ENCODE measurements around the gene SMIM35.
A peak's percentile ranks its signal among the peaks of the same experiment; 100 is the strongest.
"Not testable (repeated sequence)": the region's sequence is repeated elsewhere in the genome, so short reads cannot be mapped to it uniquely, and the experiment has no call there.

The SMIM35 gene

GRCh38 chr11:118082880-118083552, 3.7 kb downstream of the SMIM35 start:
- DNase-seq = no peak

DNA sequence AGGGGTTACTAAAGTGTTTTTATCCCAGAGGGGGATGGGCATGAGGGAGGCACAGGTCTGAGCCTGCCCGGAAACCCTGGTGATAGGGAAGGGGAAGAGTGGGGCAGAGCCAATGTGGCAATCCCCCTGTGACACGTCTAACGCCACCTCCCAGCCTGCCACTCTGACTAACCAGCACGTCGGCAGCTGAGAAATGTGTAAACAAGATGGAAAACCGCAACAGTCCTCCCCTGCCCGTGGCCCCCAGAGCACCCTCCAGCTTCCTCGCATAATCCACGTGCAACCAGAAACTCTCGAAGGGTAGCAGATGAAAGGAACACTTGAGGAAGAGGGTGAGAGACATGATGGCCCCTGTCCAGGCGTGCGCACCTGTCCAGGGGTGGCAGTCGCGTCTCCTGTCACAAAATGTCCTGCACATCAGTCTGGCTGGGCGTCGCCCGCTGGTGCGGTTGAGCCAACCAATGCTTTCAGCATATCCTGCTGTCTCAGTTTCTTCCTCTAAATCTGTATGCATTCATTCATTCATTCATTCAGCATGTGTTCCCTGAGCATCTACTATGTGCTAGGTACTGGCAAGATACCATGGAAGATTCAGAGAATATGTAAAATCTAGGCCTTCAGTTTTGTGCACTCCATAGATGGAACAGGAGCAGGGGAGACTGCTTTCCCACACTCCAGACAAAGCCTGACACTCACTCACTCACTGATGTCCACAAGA, 5.4 kb downstream of the SMIM35 start:
- no peak for DNase-seq

- no peak for DNase-seq
Measured at GRCh38 chr11:118080296-118080695, 6.5 kb downstream of the SMIM35 start.

GRCh38 chr11:118079491-118079890, 7.3 kb downstream of the SMIM35 start:
- no peak for DNase-seq

- DNase-seq = no peak
Measured at GRCh38 chr11:118078911-118079411, 7.8 kb downstream of the SMIM35 start.

DNA sequence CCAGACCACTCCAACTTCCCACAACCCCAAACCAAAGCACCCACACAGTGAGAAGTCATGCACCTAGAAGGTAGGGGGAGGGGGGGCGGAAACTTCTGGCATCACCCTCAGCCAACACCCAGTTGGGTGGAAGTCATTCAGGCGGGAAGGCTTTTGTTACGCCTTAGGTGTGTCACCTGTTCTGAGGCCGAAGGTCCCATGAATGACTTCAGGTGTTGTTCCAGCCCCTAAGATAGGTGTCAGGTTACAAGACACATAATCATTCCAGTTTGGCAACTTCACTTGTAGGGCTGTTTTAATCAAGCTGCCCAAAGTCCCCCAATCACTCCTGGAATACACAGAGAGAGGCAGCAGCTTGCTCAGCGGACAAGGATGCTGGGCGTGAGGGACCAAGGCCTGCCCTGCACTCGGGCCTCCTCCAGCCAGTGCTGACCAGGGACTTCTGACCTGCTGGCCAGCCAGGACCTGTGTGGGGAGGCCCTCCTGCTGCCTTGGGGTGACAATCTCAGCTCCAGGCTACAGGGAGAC, 9.9 kb downstream of the SMIM35 start, which contains the start of gene TMPRSS4:
TSS of gene TMPRSS4 (plus strand) at position 325 of the 528 bp plus-strand sequence. CDS start 225 bp downstream, outside the sequence.
- DNase-seq = no peak

DNA sequence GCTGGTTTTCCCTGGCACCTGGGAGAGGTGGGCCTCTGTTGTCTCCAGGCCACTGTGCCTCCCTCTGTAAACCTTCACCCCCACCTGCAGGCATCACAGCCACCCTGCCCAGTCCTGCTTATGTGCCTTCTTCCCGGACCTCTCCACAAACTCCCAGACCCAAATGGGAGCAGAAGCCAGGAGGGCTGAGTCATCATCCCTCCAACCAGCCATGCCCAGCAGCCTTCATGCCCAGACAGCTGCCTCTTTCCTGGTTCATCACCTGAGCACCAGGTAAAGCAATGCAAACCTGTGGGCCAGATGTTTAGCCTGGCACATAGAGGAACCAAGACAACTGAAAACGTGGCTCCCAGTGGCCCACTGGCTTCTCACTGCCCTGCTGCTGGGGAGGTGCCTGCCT, 12.0 kb downstream of the SMIM35 start:
- DNase-seq = no peak

- no peak for DNase-seq
Measured at GRCh38 chr11:118074091-118074685, 12.6 kb downstream of the SMIM35 start.

- DNase-seq = no peak
Measured at GRCh38 chr11:118073554-118073953, 13.2 kb downstream of the SMIM35 start.

DNA sequence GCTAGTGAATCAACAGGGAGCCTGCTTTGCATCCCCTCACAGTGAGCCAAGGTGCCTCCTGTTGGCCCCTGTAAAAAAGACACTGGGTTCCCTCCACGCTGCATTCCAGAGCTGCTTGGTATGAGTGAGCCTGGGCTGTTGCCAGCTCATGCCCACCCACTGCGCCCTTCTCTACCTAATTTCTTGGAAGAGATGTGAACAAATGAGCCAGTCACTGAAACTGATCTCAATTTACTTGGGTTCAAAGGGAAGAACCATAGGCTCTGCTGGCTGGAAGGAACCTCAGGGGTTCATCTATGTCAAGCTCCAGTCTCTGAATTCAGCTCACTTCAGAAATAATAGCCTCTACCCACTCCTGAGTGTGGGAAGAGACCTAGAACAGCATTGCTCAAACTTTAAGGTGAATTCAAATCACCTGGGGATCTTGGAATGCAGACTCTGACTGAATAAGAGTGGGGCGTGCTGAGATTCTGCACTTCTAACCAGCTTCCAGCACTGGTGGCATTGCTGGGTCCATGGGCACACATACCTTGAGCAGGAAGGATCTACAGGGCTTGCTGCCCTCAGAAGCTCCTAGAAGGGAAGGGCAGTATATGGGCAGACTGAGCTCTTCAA, 15.2 kb downstream of the SMIM35 start:
- DNase-seq = peak in 1 of 51 donors; percentile 8

- DNase-seq = peak in 2 of 51 donors; percentile 17 to 37
Measured at GRCh38 chr11:118068945-118069612, 17.7 kb downstream of the SMIM35 start.

- peak in 20 of 51 donors; percentile 8 to 50 (median 28) for DNase-seq
Measured at GRCh38 chr11:118068206-118068944, 18.4 kb downstream of the SMIM35 start.

- DNase-seq = no peak
Measured at GRCh38 chr11:118067006-118067405, 19.8 kb downstream of the SMIM35 start.

GRCh38 chr11:118065384-118065783, 21.4 kb downstream of the SMIM35 start:
- no peak for DNase-seq

DNA sequence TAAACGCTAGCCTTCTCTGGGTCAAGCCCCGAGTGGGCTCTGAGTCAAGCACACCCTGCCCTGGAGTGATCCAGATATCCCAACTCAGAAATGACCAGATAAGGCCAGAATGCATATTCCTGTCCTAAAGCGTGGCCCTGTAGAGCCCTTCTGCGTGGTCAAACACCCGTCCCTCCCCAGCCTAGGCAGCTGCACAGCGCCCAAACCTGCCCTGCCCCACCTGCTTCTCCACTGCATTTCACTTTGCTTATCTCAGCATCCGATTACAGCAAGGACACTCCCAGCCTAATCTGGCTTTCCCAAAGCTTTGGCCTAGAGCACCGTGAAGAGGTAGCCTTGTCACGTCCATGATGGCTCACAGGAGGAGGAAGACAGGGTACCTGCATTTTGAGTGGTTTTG, 21.8 kb downstream of the SMIM35 start:
- DNase-seq = no peak

- not testable (repeated sequence) for DNase-seq
Measured at GRCh38 chr11:118062631-118063030, 24.1 kb downstream of the SMIM35 start.

DNA sequence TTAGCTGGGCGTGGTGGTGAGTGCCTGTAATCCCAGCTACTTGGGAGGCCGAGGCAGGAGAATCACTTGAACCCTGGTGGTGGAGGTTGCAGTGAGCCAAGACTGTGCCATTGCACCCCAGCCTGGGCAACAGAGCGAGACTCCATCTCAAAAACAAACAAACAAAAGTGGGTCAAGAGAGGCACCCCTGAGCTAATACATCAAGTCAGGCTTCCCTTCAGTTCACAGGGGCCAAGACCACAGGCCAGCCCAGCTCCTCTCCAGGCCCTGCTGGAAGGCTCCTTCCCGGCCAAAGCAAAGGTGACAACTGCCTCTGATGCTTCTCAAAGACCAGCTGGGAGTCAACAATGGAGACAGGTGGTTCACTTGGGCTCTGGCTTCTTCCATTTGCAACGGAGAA, 24.6 kb downstream of the SMIM35 start:
- DNase-seq = not testable (repeated sequence)

DNA sequence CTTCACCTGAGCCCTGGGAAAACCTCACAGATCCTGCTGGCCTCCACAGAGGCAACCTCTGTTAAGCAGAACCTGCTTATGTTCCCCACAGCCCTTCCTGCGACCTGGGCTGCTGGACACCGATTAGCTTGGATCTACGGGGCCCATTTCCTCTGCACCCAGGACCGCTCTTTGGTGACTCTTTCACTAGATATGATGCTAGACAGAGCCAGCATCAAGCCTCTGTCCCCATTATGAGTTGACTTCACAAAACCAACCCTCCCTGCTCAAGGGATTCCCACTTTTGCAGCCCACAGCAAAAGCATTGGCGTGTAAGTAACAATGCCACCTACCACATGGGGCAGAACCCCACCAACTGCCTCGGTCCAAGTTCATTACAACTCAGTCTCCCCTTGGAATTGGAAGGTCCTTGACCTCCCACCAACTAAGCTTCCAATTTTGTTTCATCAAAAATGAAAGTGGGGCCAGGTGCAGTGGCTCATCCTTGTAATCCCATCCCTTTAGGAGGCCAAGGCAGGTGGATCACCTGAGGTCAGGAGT, 25.1 kb downstream of the SMIM35 start:
- no peak for DNase-seq

DNA sequence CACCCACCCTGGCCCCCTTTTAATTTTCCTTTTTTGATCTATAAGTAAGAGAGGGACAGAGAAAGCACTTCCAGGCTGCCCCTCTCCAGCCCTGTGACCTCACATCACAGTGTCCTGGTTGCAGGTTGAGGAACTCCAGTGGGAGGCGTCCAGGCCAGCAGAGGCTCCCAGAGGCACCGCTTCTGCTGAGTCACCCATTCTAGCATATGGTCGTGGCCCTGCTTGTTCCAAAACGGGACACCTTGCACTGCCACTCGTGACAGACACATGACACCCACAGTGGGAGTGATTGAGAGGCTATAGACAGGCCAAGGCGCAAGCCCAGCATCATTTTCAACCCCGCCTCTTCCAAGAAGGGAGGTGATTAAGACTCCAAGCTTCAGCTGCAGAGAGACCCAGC, 25.9 kb downstream of the SMIM35 start:
- DNase-seq = no peak

- DNase-seq = no peak
Measured at GRCh38 chr11:118060081-118060661, 26.6 kb downstream of the SMIM35 start.
